Measurements from ENCODE around the gene RNF5.
"Not testable (repeated sequence)": the region's sequence is repeated elsewhere in the genome, so short reads cannot be mapped to it uniquely, and the experiment has no call there.

DNA sequence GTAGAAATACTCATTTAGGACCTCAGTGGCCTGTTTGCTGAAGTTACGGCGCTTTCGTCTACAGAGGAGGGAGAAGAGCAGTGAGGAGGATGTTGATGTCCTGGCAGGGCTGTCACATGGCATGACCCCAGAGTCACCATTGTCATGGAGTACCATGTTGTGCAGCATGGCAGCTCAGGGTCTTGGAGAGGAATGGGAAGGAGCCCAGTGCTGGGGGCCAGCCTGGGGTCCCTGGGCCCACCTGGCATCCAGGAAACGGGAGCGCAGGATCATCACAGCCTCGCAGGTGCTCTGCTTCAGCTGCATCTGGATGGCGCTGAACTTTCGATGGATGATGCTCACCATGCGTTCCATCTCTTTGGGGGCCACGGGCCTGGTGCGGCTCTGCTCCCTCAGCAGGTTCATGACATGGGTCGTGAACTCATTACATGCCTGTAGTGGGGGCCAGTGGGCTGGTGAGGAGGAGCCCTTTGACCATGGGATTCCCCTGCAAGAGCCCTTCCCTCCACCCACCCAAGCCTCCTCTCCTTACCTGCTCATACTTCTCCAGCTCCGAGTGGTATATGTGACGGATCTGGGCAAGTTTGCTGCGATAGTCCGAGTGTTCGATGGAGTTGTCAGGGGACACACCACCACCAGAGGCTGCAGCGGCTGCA, 9.6 kb downstream of the RNF5 start:
- TF ChIP-seq MAX (IDR thresholded peaks at IDR 0.05; ENCODE audit: low read depth, low read length): not testable (repeated sequence)
- TF ChIP-seq, protein P1, sequence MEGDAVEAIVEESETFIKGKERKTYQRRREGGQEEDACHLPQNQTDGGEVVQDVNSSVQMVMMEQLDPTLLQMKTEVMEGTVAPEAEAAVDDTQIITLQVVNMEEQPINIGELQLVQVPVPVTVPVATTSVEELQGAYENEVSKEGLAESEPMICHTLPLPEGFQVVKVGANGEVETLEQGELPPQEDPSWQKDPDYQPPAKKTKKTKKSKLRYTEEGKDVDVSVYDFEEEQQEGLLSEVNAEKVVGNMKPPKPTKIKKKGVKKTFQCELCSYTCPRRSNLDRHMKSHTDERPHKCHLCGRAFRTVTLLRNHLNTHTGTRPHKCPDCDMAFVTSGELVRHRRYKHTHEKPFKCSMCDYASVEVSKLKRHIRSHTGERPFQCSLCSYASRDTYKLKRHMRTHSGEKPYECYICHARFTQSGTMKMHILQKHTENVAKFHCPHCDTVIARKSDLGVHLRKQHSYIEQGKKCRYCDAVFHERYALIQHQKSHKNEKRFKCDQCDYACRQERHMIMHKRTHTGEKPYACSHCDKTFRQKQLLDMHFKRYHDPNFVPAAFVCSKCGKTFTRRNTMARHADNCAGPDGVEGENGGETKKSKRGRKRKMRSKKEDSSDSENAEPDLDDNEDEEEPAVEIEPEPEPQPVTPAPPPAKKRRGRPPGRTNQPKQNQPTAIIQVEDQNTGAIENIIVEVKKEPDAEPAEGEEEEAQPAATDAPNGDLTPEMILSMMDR (IDR thresholded peaks at IDR 0.05; ENCODE audit: low read depth, low read length): not testable (repeated sequence)
